ENCODE data around the gene LRRC59. TPM values are rescaled to one million over a fixed set of nuclear protein-coding genes. Genes with fewer than 3 reads are reported as not detected.

Gene LRRC59
- polyA plus RNA-seq, 3 donors from 2014 or later: 16.8 to 30.3 (median 23.9) TPM

DNA sequence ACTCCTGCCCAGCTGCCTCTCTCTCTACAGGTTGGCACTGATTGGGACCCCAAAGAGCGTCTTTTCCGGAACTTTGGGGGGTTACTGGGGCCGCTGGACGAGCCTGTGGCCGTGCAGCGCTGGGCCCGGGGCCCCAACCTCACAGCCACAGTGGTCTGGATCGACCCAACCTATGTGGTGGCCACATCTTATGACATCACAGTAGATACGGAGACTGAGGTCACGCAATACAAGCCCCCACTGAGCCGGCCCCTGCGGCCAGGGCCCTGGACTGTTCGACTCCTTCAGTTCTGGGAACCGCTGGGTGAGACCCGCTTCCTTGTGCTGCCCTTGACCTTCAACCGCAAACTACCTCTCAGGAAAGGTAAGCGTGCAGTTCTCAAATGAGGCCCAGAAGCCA is 39.1 kb downstream of the LRRC59 start:
- H3K9me3 Mint-ChIP-seq: no peaks in the 10 kb centered on the region
- H3K4me3 Mint-ChIP-seq: no peak overlapping the region
- peaks cover 8 to 10% of the 10 kb centered on the region in 2 donors for H3K4me1 Mint-ChIP-seq
- peaks cover 0 to 8% (median 0%) of the 10 kb centered on the region in 3 donors for H3K36me3 Mint-ChIP-seq
- H3K27me3 Mint-ChIP-seq (ENCODE audit: low read depth in 3 of 3): peaks cover 0 to 3% (median 0%) of the 10 kb centered on the region in 3 donors
- no peak for DNase-seq
- H3K27ac Mint-ChIP-seq: no peak overlapping the region

DNA sequence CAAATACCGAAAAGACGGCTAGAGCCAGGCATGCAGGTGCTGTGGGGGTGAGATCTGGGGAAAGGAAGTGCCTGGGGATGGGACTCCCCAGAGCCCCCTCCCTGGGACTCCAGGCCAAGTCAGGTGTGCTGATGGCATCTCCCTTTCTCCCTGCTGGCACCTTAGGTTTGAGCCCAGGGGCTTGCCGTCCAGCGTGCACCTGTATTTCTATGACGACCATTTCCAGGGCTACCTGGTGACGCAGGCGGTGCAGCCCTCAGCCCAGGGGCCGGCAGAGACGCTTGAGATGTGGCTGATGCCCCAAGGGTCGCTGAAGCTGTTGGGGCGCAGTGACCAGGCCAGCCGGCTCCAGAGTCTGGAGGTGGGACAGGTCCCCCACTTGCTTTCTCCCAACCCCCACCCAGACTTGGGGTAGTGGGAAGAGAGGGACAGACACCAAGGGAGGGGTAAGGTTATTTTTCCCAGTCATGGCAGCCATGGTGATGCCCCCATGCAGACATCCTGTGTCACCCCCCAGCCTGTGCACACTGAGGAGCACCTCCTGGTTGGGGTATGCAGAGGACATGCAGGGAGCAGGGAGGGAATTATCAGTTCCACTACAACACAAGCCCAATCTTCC is 40.3 kb downstream of the LRRC59 start:
- peaks cover 0 to 6% (median 0%) of the 10 kb centered on the region in 3 donors for H3K27me3 Mint-ChIP-seq (ENCODE audit: low read depth in 3 of 3)
- DNase-seq: no peak
- no peak overlapping the region for H3K4me3 Mint-ChIP-seq
- H3K27ac Mint-ChIP-seq: no peak overlapping the region
- H3K4me1 Mint-ChIP-seq: peaks cover 2 to 3% of the 10 kb centered on the region in 2 donors
- H3K36me3 Mint-ChIP-seq: peaks cover 0 to 8% (median 0%) of the 10 kb centered on the region in 3 donors
- H3K9me3 Mint-ChIP-seq: no peaks in the 10 kb centered on the region

DNA sequence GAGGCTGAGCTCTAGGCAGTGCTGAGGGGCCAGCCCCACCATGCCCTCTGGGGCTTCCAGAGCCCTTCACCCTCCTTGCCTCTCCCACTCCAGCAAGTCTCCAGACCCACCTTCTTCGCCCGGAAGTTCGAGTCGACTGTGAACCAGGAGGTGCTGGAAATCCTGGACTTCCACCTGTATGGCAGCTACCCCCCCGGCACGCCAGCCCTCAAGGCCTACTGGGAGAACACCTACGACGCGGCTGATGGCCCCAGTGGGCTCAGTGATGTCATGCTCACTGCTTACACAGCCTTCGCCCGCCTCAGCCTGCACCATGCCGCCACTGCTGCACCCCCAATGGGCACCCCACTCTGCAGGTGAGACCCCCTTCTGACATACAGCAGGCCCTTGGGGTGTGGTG is 40.9 kb downstream of the LRRC59 start:
- H3K27ac Mint-ChIP-seq: no peak overlapping the region
- H3K27me3 Mint-ChIP-seq (ENCODE audit: low read depth in 3 of 3): peaks cover 0 to 3% (median 0%) of the 10 kb centered on the region in 3 donors
- H3K4me3 Mint-ChIP-seq: no peak overlapping the region

DNA sequence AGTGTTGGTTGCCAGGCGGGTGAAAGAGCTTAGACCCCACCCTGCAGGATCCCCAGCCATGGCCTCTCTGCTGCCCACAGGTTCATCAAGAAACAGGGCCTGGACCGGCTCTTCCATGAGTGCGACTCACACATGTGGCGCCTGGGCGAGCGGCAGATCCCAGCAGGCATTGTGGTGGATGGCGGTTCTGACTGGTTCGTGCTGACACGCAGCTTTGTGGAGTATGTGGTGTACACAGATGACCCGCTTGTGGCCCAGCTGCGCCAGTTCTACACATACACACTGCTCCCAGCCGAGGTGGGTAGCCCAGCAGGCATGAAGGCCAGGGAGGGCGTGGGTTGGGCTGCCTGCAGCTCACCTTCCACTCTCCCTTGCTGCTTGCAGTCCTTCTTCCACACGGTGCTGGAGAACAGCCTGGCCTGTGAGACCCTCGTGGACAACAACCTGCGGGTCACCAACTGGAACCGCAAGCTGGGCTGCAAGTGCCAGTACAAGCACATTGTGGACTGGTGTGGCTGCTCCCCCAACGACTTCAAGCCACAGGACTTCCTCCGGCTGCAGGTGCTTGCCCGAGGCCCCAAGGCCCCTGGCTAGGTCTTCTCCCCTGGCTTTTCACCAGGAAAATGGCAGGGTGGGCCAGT is 41.5 kb downstream of the LRRC59 start:
- no peak for DNase-seq
- H3K27me3 Mint-ChIP-seq (ENCODE audit: low read depth in 3 of 3): peaks cover 0 to 3% (median 0%) of the 10 kb centered on the region in 3 donors
- H3K4me1 Mint-ChIP-seq: peaks cover 2 to 4% of the 10 kb centered on the region in 2 donors
- peaks cover 0 to 8% (median 0%) of the 10 kb centered on the region in 3 donors for H3K36me3 Mint-ChIP-seq
- H3K9me3 Mint-ChIP-seq: no peaks in the 10 kb centered on the region
- H3K27ac Mint-ChIP-seq: no peak overlapping the region
- no peak overlapping the region for H3K4me3 Mint-ChIP-seq

More for the DNA sequence above, 40.9 kb downstream of the LRRC59 start:
- DNase-seq: no peak
- Mint-ChIP-seq H3K4me1 (peaks cover 0 to 2% of the 10 kb centered on the region in 2 donors), H3K36me3 (peaks cover 0 to 8% (median 0%) of the 10 kb centered on the region in 3 donors), H3K9me3 (no peaks in the 10 kb centered on the region)

DNA sequence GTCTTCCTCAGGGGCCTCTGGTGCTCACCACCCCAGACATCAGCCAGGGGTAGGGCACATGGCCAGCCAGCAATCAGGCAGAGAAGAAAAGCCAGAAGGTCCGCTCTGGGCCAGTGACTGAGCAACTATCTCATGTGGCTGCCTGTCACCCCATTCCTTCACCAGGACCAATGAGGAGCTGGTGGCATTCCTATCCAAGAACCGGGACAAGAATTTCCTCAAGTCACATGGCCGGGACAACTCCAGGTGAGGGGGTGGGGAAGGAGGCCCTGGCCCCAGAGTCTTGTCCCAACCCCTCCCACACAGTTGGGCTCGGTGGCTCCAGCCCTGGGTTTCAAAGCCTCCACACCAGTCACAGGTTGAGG is 42.0 kb downstream of the LRRC59 start:
- Mint-ChIP-seq H3K27me3 (ENCODE audit: low read depth in 3 of 3) (peaks cover 0 to 3% (median 0%) of the 10 kb centered on the region in 3 donors), H3K27ac (no peak overlapping the region), H3K9me3 (no peaks in the 10 kb centered on the region), H3K36me3 (peaks cover 0 to 8% (median 0%) of the 10 kb centered on the region in 3 donors), H3K4me3 (no peak overlapping the region), H3K4me1 (peaks cover 2 to 8% of the 10 kb centered on the region in 2 donors)
- no peak for DNase-seq

DNA sequence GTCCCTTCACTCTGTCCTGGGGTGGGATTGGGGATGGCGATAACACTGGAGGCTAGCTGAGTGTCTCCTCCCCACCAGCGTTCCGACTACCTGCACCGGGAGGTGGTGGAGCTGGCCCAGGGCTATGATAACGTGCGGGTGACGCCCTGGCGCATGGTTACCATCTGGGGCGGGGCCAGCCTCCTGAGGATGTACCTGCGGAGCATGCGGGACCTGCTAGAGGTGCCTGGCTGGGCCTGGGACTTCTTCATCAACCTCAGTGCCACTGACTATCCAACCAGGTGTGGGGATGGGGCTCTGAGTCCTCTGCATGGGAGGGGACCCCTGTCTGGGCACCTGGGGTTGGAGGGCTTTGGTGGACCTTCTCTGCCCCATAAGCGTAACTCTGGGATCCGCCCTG is 42.5 kb downstream of the LRRC59 start:
- H3K27ac Mint-ChIP-seq: peak overlapping the region in 1 of 6 donors; percentile 34
- peaks cover 0 to 3% (median 0%) of the 10 kb centered on the region in 3 donors for H3K27me3 Mint-ChIP-seq (ENCODE audit: low read depth in 3 of 3)
- H3K4me3 Mint-ChIP-seq: no peak overlapping the region
- H3K9me3 Mint-ChIP-seq: no peaks in the 10 kb centered on the region
- peaks cover 2 to 8% of the 10 kb centered on the region in 2 donors for H3K4me1 Mint-ChIP-seq
- H3K36me3 Mint-ChIP-seq: peaks cover 0 to 8% (median 0%) of the 10 kb centered on the region in 3 donors
- DNase-seq: no peak

DNA sequence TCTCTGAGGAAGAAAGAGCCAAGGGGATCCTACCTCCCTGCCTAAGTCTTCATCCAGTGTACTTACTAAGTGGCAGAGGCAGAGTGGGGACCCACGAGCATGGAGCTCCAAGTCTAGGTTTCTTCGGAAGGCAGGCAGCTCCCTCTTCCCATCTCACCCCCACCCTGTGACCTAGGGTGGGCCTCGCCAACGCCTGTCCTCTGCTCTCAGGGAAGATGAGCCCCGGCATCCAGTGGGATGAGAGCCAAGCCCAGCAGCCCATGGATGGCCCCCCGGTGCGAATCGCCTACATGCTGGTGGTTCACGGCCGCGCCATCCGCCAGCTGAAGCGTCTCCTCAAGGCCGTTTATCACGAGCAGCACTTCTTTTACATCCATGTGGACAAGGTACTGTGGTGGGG is 43.1 kb downstream of the LRRC59 start:
- peaks cover 0 to 3% (median 0%) of the 10 kb centered on the region in 3 donors for H3K27me3 Mint-ChIP-seq (ENCODE audit: low read depth in 3 of 3)
- no peak for DNase-seq
- no peak overlapping the region for H3K27ac Mint-ChIP-seq
- H3K4me3 Mint-ChIP-seq: no peak overlapping the region
- H3K9me3 Mint-ChIP-seq: no peaks in the 10 kb centered on the region
- H3K36me3 Mint-ChIP-seq: peaks cover 0 to 6% (median 0%) of the 10 kb centered on the region in 3 donors
- H3K4me1 Mint-ChIP-seq: peaks cover 2 to 8% of the 10 kb centered on the region in 2 donors

DNA sequence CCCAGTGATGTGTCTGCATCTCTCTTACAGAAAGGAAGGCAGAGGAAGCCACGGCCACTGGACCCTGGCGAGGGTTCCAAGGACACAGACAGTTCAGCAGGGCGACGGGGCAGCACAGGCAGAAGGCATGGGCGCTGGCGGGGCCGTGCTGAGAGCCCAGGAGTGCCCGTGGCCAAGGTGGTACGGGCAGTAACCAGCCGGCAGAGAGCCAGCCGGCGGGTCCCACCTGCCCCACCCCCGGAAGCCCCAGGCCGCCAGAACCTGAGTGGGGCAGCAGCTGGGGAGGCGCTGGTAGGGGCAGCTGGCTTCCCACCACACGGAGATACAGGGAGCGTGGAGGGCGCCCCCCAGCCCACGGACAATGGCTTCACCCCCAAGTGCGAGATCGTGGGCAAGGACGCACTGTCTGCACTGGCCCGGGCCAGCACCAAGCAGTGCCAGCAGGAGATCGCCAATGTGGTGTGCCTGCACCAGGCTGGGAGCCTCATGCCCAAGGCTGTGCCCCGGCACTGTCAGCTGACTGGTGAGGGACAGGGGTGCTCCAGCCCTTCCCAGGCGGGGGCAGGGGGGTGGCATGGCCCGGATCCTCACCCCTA is 43.6 kb downstream of the LRRC59 start:
- H3K27me3 Mint-ChIP-seq (ENCODE audit: low read depth in 3 of 3): peaks cover 0 to 3% (median 0%) of the 10 kb centered on the region in 3 donors
- no peak overlapping the region for H3K4me3 Mint-ChIP-seq
- peaks cover 2 to 8% of the 10 kb centered on the region in 2 donors for H3K4me1 Mint-ChIP-seq
- H3K36me3 Mint-ChIP-seq: peaks cover 0 to 1% (median 0%) of the 10 kb centered on the region in 3 donors
- DNase-seq: no peak
- H3K27ac Mint-ChIP-seq: no peak overlapping the region
- no peaks in the 10 kb centered on the region for H3K9me3 Mint-ChIP-seq

DNA sequence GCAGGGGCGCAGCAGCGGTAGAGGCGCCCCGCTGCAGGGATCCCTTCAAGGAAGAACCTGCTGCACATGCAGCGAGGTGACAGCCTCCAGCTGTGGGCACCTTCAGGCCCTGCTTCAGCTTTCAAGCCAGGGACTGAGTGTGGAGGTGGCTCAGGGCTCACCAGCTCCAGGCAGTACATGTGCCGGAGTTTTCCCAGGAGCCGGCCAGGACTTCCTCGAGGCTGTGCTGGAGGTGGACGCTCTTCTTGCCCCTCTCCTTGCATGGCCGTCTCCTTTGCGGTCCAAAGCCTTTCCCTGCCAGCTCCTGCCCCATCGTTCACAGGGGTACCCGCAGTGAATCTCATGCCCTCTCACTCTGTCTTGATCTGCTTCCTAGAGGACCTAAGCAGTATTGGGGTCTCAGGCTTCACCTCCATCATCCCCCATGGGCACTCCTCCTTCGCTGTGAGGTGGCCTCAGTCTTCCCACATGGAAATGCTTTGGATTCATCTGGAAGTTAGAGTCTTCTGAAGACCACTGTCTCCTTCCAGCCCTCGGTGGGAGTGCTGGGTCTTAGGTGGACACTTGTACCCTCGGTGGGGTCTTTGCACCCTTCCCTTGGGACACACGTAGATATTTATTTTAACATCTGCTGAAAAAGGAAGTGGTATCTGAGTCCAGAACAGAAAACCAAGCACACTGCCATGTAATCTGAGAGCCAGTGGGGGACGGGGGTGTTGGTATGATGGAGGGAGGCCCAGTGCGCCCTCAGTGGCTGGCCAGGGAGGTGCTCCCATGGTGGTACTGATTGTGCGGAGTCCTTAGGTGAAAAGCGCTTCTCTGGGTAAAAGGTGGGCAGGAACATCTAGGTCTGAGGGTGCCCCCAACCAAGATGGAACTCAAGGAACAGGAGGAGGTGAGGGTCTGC is 44.4 kb downstream of the LRRC59 start:
- H3K4me1 Mint-ChIP-seq: peaks cover 5 to 15% of the 10 kb centered on the region in 2 donors
- peaks cover 0 to 3% (median 0%) of the 10 kb centered on the region in 3 donors for H3K27me3 Mint-ChIP-seq (ENCODE audit: low read depth in 3 of 3)
- DNase-seq: no peak
- H3K27ac Mint-ChIP-seq: peak overlapping the region in 1 of 6 donors; percentile 46
- no peaks in the 10 kb centered on the region for H3K36me3 Mint-ChIP-seq
- no peak overlapping the region for H3K4me3 Mint-ChIP-seq
- H3K9me3 Mint-ChIP-seq: no peaks in the 10 kb centered on the region

DNA sequence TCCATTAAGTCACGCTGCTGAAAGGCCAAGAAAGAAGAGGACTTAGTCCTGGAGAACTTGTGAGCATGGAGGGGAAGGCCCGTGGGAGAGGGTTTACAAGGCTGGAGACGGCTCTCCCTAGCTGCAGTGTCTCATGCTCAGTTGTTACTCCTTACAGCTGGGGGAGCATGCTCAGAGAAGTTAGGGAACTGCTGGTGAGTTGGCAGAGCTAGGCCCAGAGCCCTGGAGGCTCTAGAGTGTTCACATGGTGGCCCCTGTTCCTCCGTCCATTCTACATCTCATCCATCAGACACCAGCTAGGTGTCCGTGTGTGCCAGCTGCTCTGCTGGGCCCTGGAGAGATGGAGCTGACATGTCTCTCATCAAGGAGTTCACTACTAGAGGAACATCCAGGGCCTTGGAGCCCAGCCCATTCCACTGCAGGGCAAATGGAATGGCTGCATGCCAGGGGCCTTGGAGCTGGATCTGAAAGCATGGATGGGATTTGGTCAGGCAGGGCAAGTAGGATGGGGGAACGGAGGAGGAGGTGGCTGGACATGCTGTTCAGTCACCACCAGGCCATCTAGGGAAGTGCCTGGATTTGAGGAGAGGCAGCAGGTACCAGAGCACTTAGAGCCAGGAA is 45.1 kb downstream of the LRRC59 start:
- Mint-ChIP-seq H3K36me3 (no peaks in the 10 kb centered on the region), H3K9me3 (no peaks in the 10 kb centered on the region), H3K27me3 (ENCODE audit: low read depth in 3 of 3) (peaks cover 0 to 5% (median 0%) of the 10 kb centered on the region in 3 donors), H3K4me1 (peaks cover 13 to 21% of the 10 kb centered on the region in 2 donors), H3K4me3 (no peak overlapping the region), H3K27ac (peak overlapping the region in 3 of 6 donors; percentile 13 to 29 (median 18))
- no peak for DNase-seq

DNA sequence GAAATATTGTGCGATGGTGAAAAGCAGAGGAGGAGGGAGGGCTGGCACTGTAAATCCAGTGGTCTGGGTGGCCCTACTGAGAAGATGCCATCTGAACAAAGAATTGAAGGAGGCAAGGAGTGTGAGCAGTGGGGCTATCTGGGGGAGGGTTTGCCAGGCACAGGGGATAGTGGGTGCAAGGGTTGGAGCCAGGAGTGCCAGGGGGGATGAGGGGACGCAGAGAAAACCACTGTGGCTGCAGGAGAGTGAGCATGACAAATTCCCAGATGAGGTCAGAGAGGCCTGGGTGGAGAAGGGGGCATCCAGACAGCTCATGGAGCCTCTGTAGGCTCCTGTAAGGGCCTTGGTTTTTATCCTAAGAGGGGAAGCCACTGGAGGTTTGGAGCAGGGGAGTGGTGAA is 46.6 kb downstream of the LRRC59 start:
- Mint-ChIP-seq H3K4me1 (peaks cover 21% of the 10 kb centered on the region in 2 donors), H3K27me3 (ENCODE audit: low read depth in 3 of 3) (peaks cover 0 to 5% (median 0%) of the 10 kb centered on the region in 3 donors), H3K4me3 (no peak overlapping the region), H3K27ac (peak overlapping the region in 2 of 6 donors; percentile 26 to 64), H3K36me3 (no peaks in the 10 kb centered on the region), H3K9me3 (no peaks in the 10 kb centered on the region)
- DNase-seq: no peak

DNA sequence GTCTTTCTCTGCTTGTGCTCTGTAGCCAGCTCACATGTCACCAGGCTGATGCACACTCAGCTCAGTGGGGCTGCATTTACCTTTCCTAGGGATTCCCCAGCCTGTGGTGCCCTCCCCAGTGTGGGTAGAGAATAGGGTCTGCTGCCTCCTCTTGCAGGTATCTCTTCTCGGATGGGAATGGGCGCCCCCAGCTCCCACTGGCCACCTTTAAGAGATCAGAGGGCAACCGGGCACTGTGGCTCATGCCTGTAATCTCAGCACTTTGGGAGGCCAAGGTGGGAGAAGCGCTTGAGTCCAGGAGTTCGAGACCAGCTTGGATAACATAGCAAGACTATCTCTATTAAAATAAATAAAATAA is 48.1 kb downstream of the LRRC59 start:
- no peak overlapping the region for H3K27ac Mint-ChIP-seq
- H3K9me3 Mint-ChIP-seq: no peaks in the 10 kb centered on the region
- no peaks in the 10 kb centered on the region for H3K36me3 Mint-ChIP-seq
- H3K27me3 Mint-ChIP-seq (ENCODE audit: low read depth in 3 of 3): peaks cover 0 to 5% (median 0%) of the 10 kb centered on the region in 3 donors
- no peak for DNase-seq
- H3K4me3 Mint-ChIP-seq: peak overlapping the region in 3 of 5 donors; percentile 3 to 42 (median 36)
- peaks cover 21 to 25% of the 10 kb centered on the region in 2 donors for H3K4me1 Mint-ChIP-seq

Measured in immature natural killer cell (primary cell).